ENCODE measurements around the gene FBXL15.

The FBXL15 gene, protein sequence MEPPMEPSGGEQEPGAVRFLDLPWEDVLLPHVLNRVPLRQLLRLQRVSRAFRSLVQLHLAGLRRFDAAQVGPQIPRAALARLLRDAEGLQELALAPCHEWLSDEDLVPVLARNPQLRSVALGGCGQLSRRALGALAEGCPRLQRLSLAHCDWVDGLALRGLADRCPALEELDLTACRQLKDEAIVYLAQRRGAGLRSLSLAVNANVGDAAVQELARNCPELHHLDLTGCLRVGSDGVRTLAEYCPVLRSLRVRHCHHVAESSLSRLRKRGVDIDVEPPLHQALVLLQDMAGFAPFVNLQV

DNA sequence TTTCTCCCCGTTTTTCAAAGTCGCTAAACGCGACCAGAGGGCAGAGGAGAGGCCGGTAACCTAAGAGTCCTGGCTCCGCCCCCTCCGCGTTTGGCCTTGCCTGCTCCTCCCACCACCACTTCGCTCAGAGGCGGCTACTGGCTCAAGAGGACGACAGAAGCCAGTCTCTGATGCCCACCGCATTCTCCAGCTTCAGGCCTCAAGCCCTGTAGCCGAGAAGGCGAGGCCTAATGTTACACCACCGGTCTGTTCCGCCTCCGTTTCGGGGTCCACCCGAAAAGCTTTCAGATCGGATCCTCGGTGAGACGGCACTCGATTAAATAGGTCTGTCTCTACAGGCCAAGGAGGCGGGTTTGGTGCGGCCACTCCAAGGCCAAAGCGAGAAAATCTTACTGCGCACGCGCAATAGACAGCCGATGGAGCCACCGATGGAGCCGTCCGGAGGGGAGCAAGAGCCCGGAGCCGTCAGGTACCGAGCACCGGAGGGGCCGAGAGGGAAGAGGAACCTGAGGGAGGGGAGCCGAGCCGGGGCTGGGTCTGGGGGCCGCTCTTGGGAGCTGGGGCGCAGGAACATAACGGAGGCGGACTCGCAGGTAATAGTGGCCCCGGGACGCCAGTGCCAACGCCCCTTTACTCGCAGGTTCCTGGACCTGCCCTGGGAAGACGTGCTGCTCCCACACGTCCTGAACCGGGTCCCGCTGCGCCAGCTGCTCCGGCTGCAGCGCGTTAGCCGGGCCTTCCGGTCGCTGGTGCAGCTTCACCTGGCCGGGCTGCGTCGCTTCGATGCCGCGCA, at the start of gene FBXL15:
Gene FBXL15, plus strand, starts transcription at position 123 of the 793 bp plus-strand sequence. Its CDS starts 294 bp downstream, at position 417.
- DNase-seq (ENCODE audit: low read depth): peak; percentile 91
- TF ChIP-seq, protein P1, sequence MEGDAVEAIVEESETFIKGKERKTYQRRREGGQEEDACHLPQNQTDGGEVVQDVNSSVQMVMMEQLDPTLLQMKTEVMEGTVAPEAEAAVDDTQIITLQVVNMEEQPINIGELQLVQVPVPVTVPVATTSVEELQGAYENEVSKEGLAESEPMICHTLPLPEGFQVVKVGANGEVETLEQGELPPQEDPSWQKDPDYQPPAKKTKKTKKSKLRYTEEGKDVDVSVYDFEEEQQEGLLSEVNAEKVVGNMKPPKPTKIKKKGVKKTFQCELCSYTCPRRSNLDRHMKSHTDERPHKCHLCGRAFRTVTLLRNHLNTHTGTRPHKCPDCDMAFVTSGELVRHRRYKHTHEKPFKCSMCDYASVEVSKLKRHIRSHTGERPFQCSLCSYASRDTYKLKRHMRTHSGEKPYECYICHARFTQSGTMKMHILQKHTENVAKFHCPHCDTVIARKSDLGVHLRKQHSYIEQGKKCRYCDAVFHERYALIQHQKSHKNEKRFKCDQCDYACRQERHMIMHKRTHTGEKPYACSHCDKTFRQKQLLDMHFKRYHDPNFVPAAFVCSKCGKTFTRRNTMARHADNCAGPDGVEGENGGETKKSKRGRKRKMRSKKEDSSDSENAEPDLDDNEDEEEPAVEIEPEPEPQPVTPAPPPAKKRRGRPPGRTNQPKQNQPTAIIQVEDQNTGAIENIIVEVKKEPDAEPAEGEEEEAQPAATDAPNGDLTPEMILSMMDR (IDR thresholded peaks at IDR 0.05; ENCODE audit: control insufficient read depth, extremely low read depth, insufficient read depth): no peak
- peak within 1 kb of the TSS; percentile 92 for H3K4me3 ChIP-seq (ENCODE audit: low read depth, low read length)

DNA sequence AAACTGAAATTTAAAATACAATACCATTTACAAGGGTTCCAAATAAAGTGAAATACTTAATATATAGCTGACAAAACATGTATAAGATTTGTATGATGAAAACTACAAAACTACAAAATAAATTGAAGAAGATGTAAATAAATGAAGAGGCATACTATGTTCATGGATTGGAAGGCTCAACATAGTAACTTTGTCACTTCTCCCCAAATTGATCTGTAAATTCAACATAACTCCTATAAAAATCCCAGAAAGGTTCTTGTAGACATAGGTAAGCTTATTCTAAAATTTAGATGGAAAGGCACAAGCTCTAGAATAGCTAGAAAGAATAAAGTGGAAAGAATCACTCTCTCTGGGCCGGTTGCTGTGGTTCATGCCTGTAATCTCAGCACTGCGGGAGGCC, 49.3 kb upstream of the FBXL15 start:
- TF ChIP-seq, protein P1 (IDR thresholded peaks at IDR 0.05; ENCODE audit: control insufficient read depth, extremely low read depth, insufficient read depth): no peak
- no peak overlapping the region for H3K4me3 ChIP-seq (ENCODE audit: low read depth, low read length)
- DNase-seq (ENCODE audit: low read depth): no peak

DNA sequence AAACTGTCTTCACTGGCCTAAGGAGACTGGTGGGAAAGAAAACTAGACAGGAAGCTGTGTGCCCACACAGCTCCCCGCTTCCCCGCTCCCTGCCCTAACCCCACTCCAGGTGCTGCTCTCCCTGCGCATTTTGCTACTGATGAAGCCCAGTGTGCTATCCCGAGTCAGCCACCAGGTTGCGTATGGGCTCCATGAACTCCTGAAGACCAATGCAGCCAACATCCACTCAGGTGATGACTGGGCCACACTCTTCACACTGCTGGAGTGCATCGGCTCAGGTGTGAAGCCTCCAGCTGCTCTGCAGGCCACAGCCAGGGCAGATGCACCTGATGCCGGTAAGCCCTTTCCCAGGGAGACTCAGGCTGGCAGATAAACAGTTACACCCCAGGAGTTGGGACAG, 45.4 kb upstream of the FBXL15 start:
- no peak for DNase-seq (ENCODE audit: low read depth)
- TF ChIP-seq, protein P1 (IDR thresholded peaks at IDR 0.05; ENCODE audit: control insufficient read depth, extremely low read depth, insufficient read depth): no peak
- H3K4me3 ChIP-seq (ENCODE audit: low read depth, low read length): no peak overlapping the region

DNA sequence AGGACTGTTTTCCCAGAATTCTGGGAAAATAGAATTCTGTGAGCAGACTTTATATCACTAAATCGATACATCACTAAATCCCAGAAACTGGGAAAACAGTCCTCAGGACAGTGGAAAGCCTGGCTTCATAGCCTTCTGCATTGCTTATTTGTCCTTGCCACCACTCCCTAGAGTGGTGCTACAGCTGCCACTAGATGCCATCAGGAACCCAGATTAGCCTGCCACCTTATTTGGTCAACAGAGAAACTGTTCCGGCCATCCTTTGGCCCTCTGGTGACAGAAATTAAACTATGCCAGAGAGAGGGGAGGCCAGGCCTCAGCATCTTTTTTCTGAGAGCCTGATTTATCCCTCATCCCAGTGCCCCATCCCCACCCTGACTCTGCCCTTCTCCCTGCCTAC, 44.8 kb upstream of the FBXL15 start:
- TF ChIP-seq, protein P1 (IDR thresholded peaks at IDR 0.05; ENCODE audit: control insufficient read depth, extremely low read depth, insufficient read depth): no peak
- no peak for DNase-seq (ENCODE audit: low read depth)
- no peak overlapping the region for H3K4me3 ChIP-seq (ENCODE audit: low read depth, low read length)

DNA sequence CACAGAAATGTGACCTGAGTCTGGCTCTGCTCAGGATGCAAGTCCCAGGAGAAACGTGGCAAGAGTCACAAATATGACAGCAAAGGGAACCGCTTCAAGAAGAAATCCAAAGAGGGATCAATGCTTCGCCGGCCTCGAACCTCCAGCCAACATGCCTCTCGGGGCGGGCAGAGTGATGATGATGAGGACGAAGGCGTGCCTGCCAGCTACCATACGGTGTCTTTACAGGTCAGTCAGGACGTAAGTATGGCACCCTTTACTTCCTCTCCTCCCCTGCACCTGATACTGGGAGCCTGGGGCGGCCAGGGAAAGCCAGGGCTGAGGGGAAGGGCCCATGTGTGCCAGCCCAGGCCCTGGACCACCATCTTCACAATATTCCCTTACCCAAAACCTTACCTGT, 43.7 kb upstream of the FBXL15 start:
- no peak overlapping the region for H3K4me3 ChIP-seq (ENCODE audit: low read depth, low read length)
- TF ChIP-seq, protein P1 (IDR thresholded peaks at IDR 0.05; ENCODE audit: control insufficient read depth, extremely low read depth, insufficient read depth): no peak
- no peak for DNase-seq (ENCODE audit: low read depth)

DNA sequence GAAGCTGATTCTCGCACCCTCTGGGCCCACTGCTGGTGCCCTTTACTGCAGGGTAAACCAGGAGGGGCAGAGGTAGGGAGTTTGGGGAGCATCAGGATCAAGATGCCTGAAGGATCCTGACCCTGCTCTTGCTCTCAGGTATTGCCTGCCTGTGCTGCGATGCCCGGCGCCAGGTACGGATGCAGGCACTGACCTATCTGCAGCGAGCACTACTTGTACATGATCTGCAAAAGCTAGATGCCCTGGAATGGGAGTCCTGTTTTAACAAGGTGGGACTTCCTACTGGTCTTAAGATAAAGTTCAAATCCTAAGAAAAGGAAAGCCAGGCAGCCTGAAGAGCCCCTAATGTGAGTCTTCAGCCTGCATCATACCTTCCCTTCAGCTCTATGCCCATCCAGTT, 41.3 kb upstream of the FBXL15 start:
- no peak for DNase-seq (ENCODE audit: low read depth)
- TF ChIP-seq, protein P1 (IDR thresholded peaks at IDR 0.05; ENCODE audit: control insufficient read depth, extremely low read depth, insufficient read depth): no peak
- no peak overlapping the region for H3K4me3 ChIP-seq (ENCODE audit: low read depth, low read length)

Measured in LNCaP clone FGC (cell line).